Measurements from ENCODE around the gene CDK14.

CDK14 gene

DNA sequence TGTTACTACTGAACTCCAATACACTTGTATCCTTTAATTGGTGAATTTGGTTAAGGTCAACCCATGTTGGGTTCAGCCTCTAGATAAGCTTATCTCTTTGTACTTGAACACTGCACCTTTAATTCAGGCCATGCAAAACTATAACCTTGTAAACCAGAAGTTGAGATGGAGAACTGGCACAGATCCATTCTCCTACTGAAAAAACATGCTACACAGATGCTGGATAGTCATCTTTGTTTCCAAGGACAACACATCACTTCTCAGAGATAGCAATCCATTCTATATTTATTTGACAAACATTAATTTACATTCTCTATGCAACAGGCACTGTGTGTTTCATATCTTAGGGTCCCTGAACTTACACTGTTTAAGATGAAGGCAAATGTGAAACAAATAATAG lies 2.9 kb upstream of the CDK14 start:
- no peak for TF ChIP-seq SIN3A (IDR thresholded peaks at IDR 0.05; ENCODE audit: borderline replicate concordance, insufficient read depth, low read length)
- TF ChIP-seq TAF1 (IDR thresholded peaks at IDR 0.05; ENCODE audit: borderline replicate concordance, insufficient read depth, low read length) = no peak
- no peak for TF ChIP-seq FOXP2 (optimal IDR thresholded peaks at IDR 0.05; ENCODE audit: borderline replicate concordance, extremely low read depth, extremely low read length, insufficient read depth)
- TF ChIP-seq REST (IDR thresholded peaks at IDR 0.05; ENCODE audit: insufficient read depth in 1 of 2, low read depth in 2 of 2, low read length in 2 of 2) = no peak
- TF ChIP-seq POLR2AphosphoS5 (IDR thresholded peaks at IDR 0.05; ENCODE audit: low read depth, low read length) = no peak

DNA sequence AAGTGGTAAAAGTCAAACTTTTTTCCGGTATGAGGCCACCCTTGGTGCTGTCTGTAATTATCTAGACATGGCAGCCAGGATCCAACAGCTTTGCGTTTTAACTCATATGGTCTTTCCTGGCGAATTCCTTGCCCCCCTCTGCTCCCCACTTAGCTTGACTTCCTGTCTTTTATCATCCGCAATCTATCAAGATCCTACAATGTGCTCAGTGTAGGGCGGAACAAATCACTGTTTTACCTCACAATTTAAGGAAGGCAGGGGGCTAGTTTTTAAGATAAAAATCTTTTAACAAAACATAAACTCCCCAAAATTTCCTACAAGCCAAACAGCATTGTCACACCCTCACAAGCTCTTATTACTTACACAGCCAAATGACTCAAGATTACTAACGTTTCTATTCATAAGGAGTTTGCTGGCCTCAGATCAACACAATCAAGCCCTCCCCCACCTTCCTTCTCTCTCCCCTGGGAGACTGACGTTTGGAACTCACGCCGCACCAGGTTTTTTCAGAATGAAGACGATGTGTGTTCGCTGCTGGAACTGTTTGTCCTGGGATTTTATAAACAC lies 1.3 kb upstream of the CDK14 start:
- no peak; the same call in 1 of the 2 replicates for TF ChIP-seq POLR2AphosphoS5 (IDR thresholded peaks at IDR 0.05; ENCODE audit: low read depth, low read length)
- TF ChIP-seq REST (IDR thresholded peaks at IDR 0.05; ENCODE audit: insufficient read depth in 1 of 2, low read depth in 2 of 2, low read length in 2 of 2) = no peak
- TF ChIP-seq FOXP2 (optimal IDR thresholded peaks at IDR 0.05; ENCODE audit: borderline replicate concordance, extremely low read depth, extremely low read length, insufficient read depth) = peak; percentile 33
- TF ChIP-seq TAF1 (IDR thresholded peaks at IDR 0.05; ENCODE audit: borderline replicate concordance, insufficient read depth, low read length) = peak; percentile 54; the same call in 1 of the 2 replicates
- 0 out of 2 replicates have a peak, but pooled peaks have one; percentile 74 for TF ChIP-seq SIN3A (IDR thresholded peaks at IDR 0.05; ENCODE audit: borderline replicate concordance, insufficient read depth, low read length)

GRCh38 chr7:90595342-90595800 lies 750 bp upstream of the CDK14 start:
- TF ChIP-seq FOXP2 (optimal IDR thresholded peaks at IDR 0.05; ENCODE audit: borderline replicate concordance, extremely low read depth, extremely low read length, insufficient read depth) (no peak), SIN3A (IDR thresholded peaks at IDR 0.05; ENCODE audit: borderline replicate concordance, insufficient read depth, low read length) (no peak)

DNA sequence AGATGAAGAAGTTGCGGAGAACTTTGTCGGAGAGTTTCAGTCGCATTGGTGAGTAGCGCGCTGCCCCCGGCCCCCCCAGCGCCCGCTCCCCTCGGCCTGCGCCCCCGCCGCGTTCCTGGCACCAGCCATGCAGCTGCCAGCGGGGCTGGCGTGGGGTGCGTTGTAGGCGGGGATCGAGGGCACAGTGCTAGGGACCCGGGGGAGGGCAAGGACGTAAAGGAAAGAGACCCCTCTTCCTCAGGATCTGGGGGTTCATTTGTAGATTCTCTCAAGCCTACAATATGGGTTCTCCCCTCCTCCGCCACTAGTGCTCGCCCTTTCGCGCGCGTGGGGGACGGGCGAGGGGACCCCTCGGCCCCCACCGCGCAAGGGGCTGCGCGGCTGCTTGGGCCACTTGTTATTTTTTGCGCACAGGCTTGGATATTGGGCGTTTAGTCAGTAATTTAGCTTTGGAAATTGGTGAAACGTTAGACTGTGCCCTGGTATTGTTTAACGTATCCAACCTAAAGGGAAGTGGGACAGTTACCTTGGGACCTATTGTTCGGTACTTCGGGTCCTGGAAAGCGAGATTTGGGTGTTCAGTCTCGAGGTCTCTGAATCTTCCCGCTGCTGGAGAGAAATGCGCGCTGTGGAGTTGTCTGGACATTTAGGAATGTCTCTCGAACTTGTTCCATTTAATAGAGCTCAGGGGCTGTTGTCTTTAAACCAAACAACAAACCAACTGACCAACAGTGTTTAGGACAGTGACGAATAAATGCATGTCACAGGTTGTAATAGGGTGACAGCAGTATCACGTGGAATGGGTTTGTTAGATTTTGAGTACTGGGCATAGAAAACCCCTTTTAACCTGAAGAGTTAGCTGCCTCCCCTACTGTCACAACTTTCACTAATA lies 796 bp downstream of the CDK14 start:
- TF ChIP-seq SIN3A (IDR thresholded peaks at IDR 0.05; ENCODE audit: borderline replicate concordance, insufficient read depth, low read length) (peak; percentile 31; the same call in 1 of the 2 replicates), TAF1 (IDR thresholded peaks at IDR 0.05; ENCODE audit: borderline replicate concordance, insufficient read depth, low read length) (no peak)

- TF ChIP-seq REST (IDR thresholded peaks at IDR 0.05; ENCODE audit: insufficient read depth in 1 of 2, low read depth in 2 of 2, low read length in 2 of 2) = no peak
- no peak for TF ChIP-seq FOXP2 (optimal IDR thresholded peaks at IDR 0.05; ENCODE audit: borderline replicate concordance, extremely low read depth, extremely low read length, insufficient read depth)
Observed at GRCh38 chr7:90597563-90598253, 1.6 kb downstream of the CDK14 start.

DNA sequence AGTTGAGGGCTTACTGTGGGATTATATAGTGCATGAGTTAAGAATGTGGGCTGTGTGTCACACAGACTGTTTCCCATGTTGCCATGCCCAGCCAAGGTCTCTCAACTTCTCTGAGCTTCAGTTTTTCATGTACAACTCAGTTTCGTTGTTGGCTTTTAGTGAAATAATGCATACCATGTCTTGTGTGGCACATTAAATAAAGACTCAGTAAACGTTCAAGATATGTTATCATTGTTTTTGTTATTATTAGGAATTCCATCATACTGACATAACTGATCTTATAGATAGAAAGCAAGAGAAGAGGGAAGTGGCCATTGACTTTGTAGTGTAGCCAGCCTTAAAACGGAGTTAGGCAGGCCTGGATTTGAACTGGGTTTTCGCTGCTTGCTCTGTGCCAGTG lies 2.9 kb downstream of the CDK14 start:
- no peak for TF ChIP-seq SIN3A (IDR thresholded peaks at IDR 0.05; ENCODE audit: borderline replicate concordance, insufficient read depth, low read length)
- no peak for TF ChIP-seq FOXP2 (optimal IDR thresholded peaks at IDR 0.05; ENCODE audit: borderline replicate concordance, extremely low read depth, extremely low read length, insufficient read depth)
- no peak for TF ChIP-seq REST (IDR thresholded peaks at IDR 0.05; ENCODE audit: insufficient read depth in 1 of 2, low read depth in 2 of 2, low read length in 2 of 2)
- no peak for TF ChIP-seq POLR2AphosphoS5 (IDR thresholded peaks at IDR 0.05; ENCODE audit: low read depth, low read length)
- no peak for TF ChIP-seq TAF1 (IDR thresholded peaks at IDR 0.05; ENCODE audit: borderline replicate concordance, insufficient read depth, low read length)

All from PFSK-1 (cell line).